ENCODE data around the gene RHOT2. TPM values are rescaled to one million over a fixed set of nuclear protein-coding genes. Genes with fewer than 3 reads are reported as not detected.

The RHOT2 gene
- total RNA-seq, 1 experiment from 2014 or later, result 210 TPM

GRCh38 chr16:694863-695354 is 27.0 kb downstream of the RHOT2 start:
- no peak overlapping the region for H3K27ac ChIP-seq (ENCODE audit: insufficient read length, low read depth, low read length)
- H3K27ac Mint-ChIP-seq, result no peak overlapping the region
- H3K9ac ChIP-seq (ENCODE audit: extremely low read depth, insufficient read length, low read length), result no peak overlapping the region
- no peaks in the 10 kb centered on the region for H3K36me3 Mint-ChIP-seq (ENCODE audit: insufficient read depth in 1 of 3, low read depth in 3 of 3)
- no peaks in the 10 kb centered on the region for H4K20me1 ChIP-seq (ENCODE audit: control insufficient read depth, insufficient read depth, insufficient read length)
- H3K4me1 Mint-ChIP-seq, result peaks cover 0 to 9% of the 10 kb centered on the region in 2 experiments; a peak in 2 of 4 replicates
- H2BK120ac ChIP-seq (ENCODE audit: low read depth, low read length, poor library complexity, severe bottlenecking), result no peak overlapping the region
- no peak overlapping the region for H3K18ac ChIP-seq (ENCODE audit: insufficient read length, low read depth, low read length)
- no peak overlapping the region for H2AK5ac ChIP-seq (ENCODE audit: insufficient read length, low read length)
- peak overlapping the region; percentile 49 to 70 for H3K4me3 Mint-ChIP-seq
- peak overlapping the region; percentile 56 for H3K4me2 ChIP-seq (ENCODE audit: insufficient read depth, insufficient read length, low read length)
- H2BK20ac ChIP-seq (ENCODE audit: low read depth, low read length, poor library complexity, severe bottlenecking), result no peak overlapping the region
- no peak overlapping the region for H4K8ac ChIP-seq (replicated peaks; ENCODE audit: insufficient read length, low read depth, low read length)
- TF ChIP-seq, protein P1, sequence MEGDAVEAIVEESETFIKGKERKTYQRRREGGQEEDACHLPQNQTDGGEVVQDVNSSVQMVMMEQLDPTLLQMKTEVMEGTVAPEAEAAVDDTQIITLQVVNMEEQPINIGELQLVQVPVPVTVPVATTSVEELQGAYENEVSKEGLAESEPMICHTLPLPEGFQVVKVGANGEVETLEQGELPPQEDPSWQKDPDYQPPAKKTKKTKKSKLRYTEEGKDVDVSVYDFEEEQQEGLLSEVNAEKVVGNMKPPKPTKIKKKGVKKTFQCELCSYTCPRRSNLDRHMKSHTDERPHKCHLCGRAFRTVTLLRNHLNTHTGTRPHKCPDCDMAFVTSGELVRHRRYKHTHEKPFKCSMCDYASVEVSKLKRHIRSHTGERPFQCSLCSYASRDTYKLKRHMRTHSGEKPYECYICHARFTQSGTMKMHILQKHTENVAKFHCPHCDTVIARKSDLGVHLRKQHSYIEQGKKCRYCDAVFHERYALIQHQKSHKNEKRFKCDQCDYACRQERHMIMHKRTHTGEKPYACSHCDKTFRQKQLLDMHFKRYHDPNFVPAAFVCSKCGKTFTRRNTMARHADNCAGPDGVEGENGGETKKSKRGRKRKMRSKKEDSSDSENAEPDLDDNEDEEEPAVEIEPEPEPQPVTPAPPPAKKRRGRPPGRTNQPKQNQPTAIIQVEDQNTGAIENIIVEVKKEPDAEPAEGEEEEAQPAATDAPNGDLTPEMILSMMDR (conservative IDR thresholded peaks at IDR 0.05), result no peak
- no peaks in the 10 kb centered on the region; a peak in 1 of 5 replicates for H3K9me3 Mint-ChIP-seq
- H3K9me3 ChIP-seq (ENCODE audit: control insufficient read depth, low read depth, low read length), result no peaks in the 10 kb centered on the region
- H2BK5ac ChIP-seq (ENCODE audit: insufficient read length, low read length), result no peak overlapping the region
- no peaks in the 10 kb centered on the region for H3K4me1 ChIP-seq (ENCODE audit: insufficient read depth, low read length)
- no peaks in the 10 kb centered on the region for H3K79me1 ChIP-seq (ENCODE audit: insufficient read depth, low read depth, low read length, poor library complexity, severe bottlenecking)
- no peak overlapping the region for H3K56ac ChIP-seq (ENCODE audit: insufficient read length, low read depth, low read length)
- no peak overlapping the region for H2BK15ac ChIP-seq (ENCODE audit: low read depth, low read length)
- H4K91ac ChIP-seq (ENCODE audit: insufficient read length, low read depth, low read length), result no peak overlapping the region
- peaks cover 19% of the 10 kb centered on the region for H3K27me3 ChIP-seq (ENCODE audit: insufficient read depth, low read length)
- H2AFZ ChIP-seq (ENCODE audit: low read length), result no peak overlapping the region
- H3K4ac ChIP-seq (ENCODE audit: low read depth, low read length), result no peak overlapping the region
- WGBS (ENCODE audit: extremely low coverage, insufficient read length, low lambda C conversion rate), result no CpG with 5 or more reads among the region's 37 CpGs
- no peak overlapping the region for H3K23ac ChIP-seq (ENCODE audit: insufficient read length, low read depth, low read length)
- no peak overlapping the region for H3K14ac ChIP-seq (ENCODE audit: insufficient read depth, low read length)
- no peak overlapping the region for H3T11ph ChIP-seq (ENCODE audit: low read length)
- peaks cover 20% of the 10 kb centered on the region for H3K23me2 ChIP-seq (ENCODE audit: insufficient read length, low read depth, low read length, poor library complexity, severe bottlenecking)
- peaks cover 87% of the 10 kb centered on the region for H3K27me3 Mint-ChIP-seq (ENCODE audit: low read depth)
- no peak overlapping the region for H2BK12ac ChIP-seq (ENCODE audit: insufficient read length, low read depth, low read length)
- no peak overlapping the region for H4K5ac ChIP-seq (ENCODE audit: insufficient read length, low read depth, low read length)
- DNase-seq, result no peak
- no peaks in the 10 kb centered on the region for H3K79me2 ChIP-seq (ENCODE audit: insufficient read depth, low read length)

Measured in H9 (cell line).